Measurements from ENCODE around the gene SLC25A34.

DNA sequence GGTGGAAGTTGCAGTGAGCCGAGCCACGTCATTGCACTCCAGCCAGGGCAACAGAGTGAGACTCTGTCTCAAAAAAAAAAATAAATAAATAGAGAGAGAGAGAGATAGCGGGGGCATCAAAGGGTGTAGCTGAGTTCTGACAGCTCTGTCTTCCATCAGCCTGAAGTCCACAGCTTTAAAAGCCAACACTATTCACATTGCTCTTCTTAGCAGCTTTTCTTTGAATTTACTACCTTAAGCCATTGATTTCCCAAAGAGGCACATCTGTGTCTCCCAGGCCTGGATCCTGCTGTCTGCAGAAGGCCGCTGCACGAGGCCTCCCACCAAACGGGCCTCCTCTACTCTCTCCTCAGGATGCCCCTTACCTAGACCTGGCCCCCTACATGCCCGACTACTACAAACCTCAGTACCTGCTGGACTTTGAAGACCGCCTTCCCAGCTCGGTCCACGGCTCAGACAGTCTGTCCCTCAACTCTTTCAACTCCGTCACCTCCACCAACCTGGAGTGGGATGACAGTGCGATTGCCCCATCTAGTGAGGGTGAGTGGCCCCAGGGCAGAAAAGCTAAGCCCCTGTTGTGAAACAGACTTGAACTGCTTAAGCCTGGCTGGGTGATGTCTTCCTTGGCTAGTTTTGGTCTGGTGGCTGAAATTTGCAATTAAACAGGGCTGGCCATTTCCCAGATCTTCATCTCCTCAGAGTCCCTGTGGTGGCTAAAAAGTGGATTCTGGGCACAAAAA lies 16.5 kb upstream of the SLC25A34 start:
- TF ChIP-seq CTCF (IDR thresholded peaks at IDR 0.05; ENCODE audit: low read depth, low read length) (no peak), POLR2A (IDR thresholded peaks at IDR 0.05; ENCODE audit: extremely low read depth, insufficient read length) (no peak), MAX (IDR thresholded peaks at IDR 0.05; ENCODE audit: low read depth, low read length) (no peak)
